GM18870 (cell line): Measurements from ENCODE around the gene SMCO2.

Source experiments
- ATAC-seq: cut with Tn5 transposase; IDR thresholded peaks from one replicate; pipeline ENCODE4 v1.9.1; 2021; ENCODE audit warnings: moderate library complexity; ENCODE audit not compliant: unreplicated experiment

SMCO2 gene

GRCh38 chr12:27446436-27446835 is at the start of gene SMCO2:
TSS of gene SMCO2 (plus strand) at chr12:27446736. CDS start at chr12:27470632, 23,896 bp downstream.
- no peak for ATAC-seq

DNA sequence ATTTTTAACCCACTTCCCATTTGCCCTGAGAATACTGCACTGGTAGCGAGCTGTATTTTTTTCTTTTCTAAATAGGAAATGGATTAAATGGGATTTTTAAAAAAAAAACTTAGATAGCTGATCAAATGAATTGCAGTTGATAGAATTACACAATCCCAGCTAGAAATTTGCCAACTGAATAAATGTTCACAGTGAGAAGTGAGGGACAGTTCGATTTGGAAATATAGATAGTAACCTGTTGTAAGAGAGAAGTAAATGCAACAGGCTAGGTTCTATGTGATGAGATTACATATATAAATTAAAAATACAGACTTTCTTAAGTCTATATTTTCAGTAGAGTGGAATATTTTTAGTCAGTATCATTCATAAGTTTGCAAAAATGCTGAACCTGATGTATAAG is 48.1 kb upstream of the SMCO2 start:
- no peak for ATAC-seq

DNA sequence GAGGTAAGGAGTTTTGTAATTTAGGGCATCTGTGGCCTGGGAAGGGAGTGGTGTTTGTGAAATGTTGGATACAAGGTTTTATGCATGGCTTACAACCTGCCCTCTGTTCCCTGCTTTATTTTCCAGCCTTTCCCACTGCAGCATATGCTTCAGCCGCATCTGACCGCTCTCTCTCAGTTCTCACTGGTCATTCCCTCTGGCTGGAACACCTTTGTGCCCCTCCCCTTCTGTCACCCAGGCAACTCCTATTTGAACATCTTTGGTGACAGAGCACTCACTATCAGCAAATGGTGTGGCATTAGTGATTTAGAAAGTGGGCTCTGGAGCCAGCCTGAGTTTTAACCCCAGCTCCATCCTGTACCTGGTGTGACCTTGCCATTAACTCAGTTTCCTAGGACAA is 47.5 kb upstream of the SMCO2 start:
- ATAC-seq: no peak

DNA sequence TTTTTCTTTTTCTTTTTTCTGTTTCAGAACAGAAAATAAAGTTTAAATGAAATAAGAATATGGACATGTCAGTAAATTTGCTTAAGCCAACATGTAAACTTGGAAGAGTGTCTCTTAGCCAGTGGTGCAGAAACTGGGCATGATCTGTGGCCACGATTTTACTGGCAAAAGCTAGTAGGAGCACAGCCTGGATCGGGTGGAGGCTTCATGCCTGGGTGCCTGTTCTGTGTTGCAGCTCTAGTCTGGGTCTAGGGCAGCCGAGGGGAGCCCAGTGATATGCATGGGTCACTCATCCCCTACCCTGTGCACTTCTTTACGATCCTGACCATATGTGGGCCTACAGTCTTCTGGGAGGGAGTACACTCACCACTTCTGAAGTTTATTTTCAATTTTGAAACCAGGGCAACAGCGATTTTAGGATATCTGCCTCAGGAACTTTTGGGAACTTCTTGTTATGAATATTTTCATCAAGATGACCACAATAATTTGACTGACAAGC is 45.6 kb upstream of the SMCO2 start:
- ATAC-seq: no peak

DNA sequence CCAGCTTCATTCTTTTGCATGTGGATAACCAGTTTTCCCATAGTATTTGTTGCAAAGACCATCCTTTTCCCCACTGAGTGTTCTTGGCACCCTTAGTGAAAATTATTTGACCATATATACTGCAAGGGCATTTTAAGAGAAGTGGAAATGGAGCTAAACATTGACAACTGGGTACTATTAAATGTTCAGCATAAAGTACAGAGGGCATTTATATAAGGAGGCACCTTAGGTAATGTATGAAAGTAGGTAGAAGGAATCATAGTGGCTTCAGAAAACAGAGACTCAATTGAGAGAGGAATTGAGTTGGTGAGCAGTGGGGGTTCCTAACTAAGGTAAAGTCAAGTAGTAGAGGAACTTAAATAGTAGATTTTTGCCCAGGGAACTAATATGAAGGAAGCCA is 34.5 kb upstream of the SMCO2 start:
- no peak for ATAC-seq

- no peak for ATAC-seq
These were observed 23.8 kb upstream of the SMCO2 start for GRCh38 chr12:27422697-27423096.

DNA sequence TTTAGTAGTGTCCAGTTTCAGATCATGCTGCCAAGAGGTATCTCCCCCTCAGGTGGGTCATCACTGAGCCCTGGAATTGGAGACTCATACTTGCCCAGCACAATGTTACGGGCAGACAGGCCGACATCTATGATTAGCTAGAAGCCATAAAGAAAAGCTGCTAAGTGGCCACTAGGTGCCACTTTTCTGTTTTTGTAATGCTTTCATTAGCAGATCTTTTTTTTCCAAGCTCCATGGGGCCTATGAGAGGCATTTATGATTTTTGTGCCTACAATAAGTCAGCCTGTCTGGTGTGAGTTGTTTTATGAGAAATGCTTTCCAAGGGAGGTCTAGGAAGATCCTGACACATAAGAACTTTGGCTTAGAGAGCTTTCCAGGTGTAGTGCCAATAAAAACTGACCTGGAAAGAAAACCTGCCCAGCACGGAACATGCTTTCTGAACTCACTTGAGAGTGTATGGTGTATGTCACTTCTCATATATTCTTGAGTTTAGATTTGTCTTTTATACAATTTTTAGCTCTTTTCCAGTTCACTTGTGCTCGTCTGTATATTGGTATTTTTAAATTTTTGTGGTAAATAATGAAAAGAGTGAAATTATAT is 21.8 kb upstream of the SMCO2 start:
- no peak for ATAC-seq

DNA sequence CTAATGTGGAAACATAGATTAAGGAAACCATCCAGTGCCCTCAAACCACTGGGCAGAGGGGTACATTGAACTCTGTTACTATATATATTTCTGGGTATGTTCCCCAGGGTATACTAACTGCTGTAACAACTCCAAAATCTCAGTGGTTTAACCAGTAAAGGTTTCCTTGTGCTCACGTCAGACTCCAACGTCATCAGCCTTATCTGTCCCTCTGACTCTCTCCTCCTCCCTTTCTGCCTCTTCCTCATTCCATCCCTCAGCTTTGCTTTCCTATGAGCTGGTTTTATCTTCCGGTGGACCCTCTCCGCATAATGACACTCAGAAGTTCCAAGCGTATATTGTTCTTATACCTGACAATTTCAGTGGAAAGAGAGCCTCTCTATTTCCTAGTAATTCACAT is 21.2 kb upstream of the SMCO2 start:
- ATAC-seq: no peak

DNA sequence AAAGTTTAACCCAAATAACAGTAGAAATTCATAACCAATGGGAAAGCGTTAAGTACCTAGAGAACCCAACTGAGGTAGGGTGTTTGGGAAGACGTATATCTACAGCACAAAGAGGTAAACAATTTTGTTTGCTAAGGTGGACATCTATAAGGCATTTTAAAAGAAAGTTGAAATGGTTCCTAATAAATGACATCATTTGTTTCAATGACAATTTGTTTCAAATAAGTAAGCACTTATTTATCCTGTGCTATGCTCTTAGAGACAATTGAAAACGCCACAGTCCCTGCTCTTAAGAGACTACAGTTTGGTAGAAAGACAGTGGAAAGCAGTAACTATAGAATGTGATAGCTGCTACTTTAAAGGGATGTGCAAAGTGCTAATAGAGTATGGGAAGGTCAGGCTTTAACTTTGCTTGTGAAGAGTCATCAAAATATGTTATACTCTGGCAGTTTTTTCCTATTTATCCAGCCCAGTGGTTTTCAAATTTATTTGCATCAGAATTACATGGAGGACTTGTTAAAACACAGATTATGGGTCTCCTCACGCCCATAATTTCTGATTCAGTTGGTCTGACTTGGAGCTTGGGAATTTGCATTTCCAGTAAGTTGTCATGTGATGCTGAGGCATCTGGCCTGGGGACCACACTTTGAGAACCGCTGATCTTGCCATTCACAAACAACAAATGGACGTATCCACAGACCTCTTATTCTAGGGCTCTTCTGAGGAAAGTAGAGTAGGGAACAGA is 19.6 kb upstream of the SMCO2 start:
- ATAC-seq: no peak

DNA sequence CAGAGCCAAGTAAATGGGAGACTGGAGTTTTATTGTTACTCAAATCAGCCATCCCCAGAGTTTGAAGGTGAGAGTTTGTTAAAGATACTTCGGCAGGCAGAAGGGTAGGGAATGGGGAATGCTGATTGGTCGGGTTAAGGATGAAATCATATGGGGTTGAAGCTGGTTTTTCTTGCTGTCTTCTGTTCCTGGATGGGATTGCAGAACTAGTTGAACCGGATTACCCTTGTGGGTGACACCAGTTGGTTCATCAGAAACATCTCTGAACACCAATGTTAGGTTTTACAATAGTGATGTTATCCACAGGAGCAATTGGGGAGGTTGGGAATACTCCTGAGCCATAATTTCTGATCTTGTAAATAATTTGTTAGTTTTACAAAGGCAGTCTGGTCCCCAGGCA is 18.7 kb upstream of the SMCO2 start:
- ATAC-seq: no peak

DNA sequence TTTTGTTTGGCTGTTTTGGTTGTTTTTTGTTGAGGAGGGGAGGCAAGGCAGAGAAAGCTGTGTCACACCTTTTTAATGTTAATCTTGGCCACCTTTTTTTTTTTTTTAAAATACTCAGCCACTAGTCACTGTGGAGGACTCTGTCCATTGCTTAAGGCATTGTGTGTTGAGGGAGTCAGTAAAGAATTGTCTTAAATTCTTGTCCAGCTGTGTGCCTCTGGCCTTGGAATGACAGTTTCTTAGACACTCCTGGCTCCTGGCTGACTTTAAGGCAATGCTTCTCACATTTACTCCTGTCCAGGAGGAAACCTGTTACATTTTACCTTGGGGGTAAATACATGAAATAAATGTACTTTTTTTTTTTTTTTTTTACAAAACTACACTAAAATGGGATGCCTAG is 18.1 kb upstream of the SMCO2 start:
- no peak for ATAC-seq

DNA sequence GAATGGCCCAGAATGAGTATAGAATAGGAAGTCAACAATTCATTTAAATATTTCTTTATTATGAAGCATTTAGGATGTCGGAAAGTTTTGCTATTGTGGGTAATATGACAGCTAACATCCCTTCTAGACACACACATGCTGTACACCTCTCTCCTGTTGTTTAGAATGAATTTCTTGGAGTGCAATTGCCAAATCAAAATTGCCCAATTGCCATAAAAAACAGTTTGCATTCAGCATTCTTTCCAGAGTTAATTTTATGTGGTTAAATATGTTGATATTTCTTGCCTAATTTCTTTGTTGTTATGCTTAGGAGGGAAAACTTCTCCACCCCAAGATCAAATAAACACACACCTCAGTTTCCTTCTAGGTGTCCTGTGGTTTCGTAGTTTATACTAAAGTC is 16.9 kb upstream of the SMCO2 start:
- ATAC-seq: no peak

GRCh38 chr12:27431185-27431584 is 15.4 kb upstream of the SMCO2 start:
- no peak for ATAC-seq

DNA sequence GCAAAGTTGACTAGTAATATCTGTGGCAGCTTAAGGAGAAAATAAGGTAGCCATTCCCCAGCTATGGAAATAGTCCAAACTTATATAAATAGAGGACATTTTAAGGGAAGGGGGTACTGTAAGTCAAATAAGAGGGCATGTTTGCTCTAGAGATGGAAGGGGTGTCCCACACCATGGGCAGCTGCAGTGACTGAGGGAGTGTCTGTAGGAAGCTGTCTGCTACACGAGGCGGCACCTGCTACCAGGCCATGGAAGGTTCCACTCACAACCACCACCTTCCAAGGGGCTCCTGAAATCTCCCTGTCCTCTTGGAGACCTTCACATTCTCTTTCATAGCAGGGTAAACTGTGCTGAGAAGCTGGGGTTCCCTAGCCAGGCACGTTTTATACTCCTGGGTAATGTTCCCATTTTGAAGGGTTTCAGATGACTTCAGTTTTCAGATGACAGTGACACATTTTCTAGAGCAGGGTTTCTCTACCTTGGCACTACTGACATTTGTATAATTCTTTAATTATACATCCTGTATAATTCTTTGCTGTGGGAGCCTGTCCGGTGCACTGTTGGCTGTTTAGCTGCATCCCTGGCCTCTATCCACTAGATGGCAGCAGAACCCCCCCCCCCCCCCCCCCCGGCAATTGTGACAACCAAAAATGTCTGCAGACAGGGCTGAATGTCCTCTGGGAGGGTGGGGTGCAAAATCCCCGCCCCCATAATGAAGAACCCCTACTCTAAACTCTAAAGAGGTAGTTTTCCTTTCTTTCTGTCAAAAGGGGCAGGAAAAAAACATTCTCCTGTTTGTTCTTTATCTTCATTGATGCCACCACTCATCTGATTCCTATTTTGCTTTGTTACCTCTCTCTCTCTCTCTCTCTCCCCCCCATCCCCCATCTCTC is 11.6 kb upstream of the SMCO2 start:
- ATAC-seq: no peak

DNA sequence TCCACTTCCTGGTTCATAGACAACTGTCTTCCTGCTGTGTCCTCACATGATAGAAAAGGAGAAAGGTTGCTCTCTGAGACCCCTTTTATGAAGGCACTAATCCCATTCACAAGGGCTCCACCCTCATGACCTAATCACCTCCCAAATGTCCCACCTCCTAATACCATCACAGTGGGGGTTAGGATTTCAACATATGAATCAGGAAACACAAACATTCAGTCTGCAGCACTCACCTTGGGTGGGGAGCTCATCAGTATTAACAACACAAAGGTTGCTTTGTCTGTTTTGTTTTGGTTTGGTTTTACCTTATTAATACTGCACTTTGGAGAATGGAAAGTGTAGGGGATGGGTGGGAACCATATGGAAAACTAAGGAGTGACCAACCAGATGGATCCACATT is 10.5 kb upstream of the SMCO2 start:
- ATAC-seq: no peak

DNA sequence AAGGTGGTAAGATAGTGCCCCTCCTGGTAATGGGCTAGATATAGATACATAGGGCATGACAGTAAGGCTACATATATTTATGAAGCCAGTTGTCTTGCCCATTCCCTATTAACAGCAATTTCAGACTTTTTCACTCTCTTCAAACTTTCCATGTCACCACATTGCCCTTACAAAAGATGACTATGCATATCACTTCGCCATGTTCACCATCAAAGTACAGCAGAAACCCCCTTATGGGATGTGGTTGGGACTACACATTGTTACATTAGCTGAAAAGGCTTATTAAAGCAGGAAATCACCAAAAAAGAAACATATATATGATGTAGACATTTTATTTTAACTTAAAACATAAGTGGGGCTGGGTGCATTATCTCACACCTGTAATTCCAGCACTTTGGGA is 9.8 kb upstream of the SMCO2 start:
- no peak for ATAC-seq

GRCh38 chr12:27437839-27438238 is 8.7 kb upstream of the SMCO2 start:
- no peak for ATAC-seq

DNA sequence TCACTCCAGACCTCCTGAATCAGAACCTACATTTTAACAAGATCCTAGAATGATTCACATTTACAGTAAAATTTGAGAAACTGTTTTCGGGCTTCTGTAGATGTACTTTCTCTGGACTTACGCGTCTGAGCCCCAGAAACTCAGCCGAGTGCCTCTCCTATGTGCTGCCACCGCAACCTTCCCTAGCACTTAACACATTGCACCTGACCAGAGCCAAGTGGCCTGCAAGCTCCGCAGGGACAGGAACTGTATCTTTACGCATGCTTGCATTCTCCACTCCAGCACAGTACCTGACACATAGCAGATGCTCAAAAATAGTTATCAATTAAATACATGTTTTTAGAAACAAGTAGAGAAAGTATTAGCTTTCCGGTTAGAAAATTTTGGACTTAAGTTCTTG is 1.2 kb downstream of the SMCO2 start:
- ATAC-seq: no peak

GRCh38 chr12:27449026-27449425 is 2.5 kb downstream of the SMCO2 start:
- ATAC-seq: no peak

DNA sequence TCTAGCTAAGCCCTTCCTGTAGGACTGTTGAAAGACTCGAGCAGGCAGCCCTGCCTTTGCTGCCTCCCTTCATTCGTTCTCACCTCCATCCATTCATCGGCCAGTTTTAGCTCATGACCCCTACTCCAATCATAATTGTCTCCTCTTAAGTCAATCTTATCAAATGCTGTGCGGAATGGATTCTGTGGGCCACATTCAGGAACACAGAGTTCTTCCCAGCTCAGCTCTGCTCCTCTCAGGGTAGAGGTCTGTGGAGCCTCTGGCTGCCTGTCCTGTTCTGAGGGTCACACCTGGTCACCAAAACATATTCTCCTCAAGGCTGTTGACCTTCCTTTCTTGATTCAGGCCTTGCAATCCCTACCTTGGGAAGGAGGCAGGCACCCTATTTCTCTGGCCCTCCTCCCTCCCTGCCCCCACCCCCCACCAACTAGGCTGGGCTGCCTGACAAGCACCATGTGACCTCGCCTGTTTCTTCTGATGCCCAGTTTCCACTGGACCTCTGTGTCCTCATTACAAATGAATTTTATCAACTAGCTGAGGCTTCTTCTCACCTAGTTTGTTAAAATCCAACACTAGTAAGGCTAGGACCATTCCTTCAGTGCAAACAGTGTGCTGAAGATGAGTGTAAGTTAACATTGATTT is 3.5 kb downstream of the SMCO2 start:
- ATAC-seq: no peak
